SK-N-SH treated with all-trans-retinoic acid at 6 μM for 48 hours (cell line): Measurements from ENCODE around the gene ADAMTS17.

Experiments
- ARNTL ChIP-seq: fragments of 450-650 bp; formaldehyde crosslinking; IDR thresholded peaks from 2 replicates; pipeline ENCODE4 v1.5.0; 2020; ENCODE audit warnings: low read depth, mild to moderate bottlenecking, moderate library complexity, borderline replicate concordance
- BACH2 ChIP-seq: fragments of 250-450 bp; sonication (Bioruptor Pico); IDR thresholded peaks from 2 replicates; pipeline ENCODE4 v1.9.0; 2021; ENCODE audit warnings: mild to moderate bottlenecking, borderline replicate concordance
- CREB5 ChIP-seq: fragments of 250-450 bp; sonication (Bioruptor Pico); IDR thresholded peaks from 2 replicates; pipeline ENCODE4 v1.5.1; 2020; ENCODE audit warnings: low read depth, mild to moderate bottlenecking, moderate library complexity
- ESRRG ChIP-seq: fragments of 250-450 bp; sonication (Bioruptor Pico); IDR thresholded peaks from 2 replicates; pipeline ENCODE4 v1.6.1; 2021; ENCODE audit warnings: mild to moderate bottlenecking
- GLIS3 ChIP-seq: fragments of 250-450 bp; sonication (Bioruptor Pico); IDR thresholded peaks from 2 replicates; pipeline ENCODE4 v1.5.0; 2020; ENCODE audit warnings: mild to moderate bottlenecking, moderate library complexity
- OSR1 ChIP-seq: fragments of 250-450 bp; sonication (Bioruptor Pico); IDR thresholded peaks from 2 replicates; pipeline ENCODE4 v1.8.0; 2022; ENCODE audit warnings: moderate library complexity, mild to moderate bottlenecking, inconsistent platforms
- RARB ChIP-seq: fragments of 250-450 bp; sonication (Bioruptor Pico); IDR thresholded peaks from 2 replicates; pipeline ENCODE4 v1.8.0; 2021; ENCODE audit warnings: mild to moderate bottlenecking, moderate library complexity
- TCF4 ChIP-seq: fragments of 250-450 bp; sonication (Bioruptor Pico); IDR thresholded peaks from 2 replicates; pipeline ENCODE4 v1.8.0; 2021; ENCODE audit warnings: mild to moderate bottlenecking, moderate library complexity, borderline replicate concordance
- ZC3H10 ChIP-seq: fragments of 250-450 bp; sonication (Bioruptor Pico); IDR thresholded peaks from 2 replicates; pipeline ENCODE4 v1.5.1; 2021; ENCODE audit warnings: mild to moderate bottlenecking, moderate library complexity
- ZFP3 ChIP-seq: fragments of 250-450 bp; sonication (Bioruptor Pico); IDR thresholded peaks from 2 replicates; pipeline ENCODE4 v1.5.0; 2020; ENCODE audit warnings: mild to moderate bottlenecking, moderate library complexity
- ZNF70 ChIP-seq: fragments of 450-650 bp; formaldehyde crosslinking; IDR thresholded peaks from 2 replicates; pipeline ENCODE4 v1.5.0; 2020; ENCODE audit warnings: mild to moderate bottlenecking, moderate library complexity
- TF ChIP-seq, protein P1 (sequence below): fragments of 250-450 bp; sonication (Bioruptor Pico); IDR thresholded peaks from 2 replicates; pipeline ENCODE4 v1.8.0; 2020; ENCODE audit warnings: mild to moderate bottlenecking, moderate library complexity, borderline replicate concordance
- TF ChIP-seq, protein P2 (sequence below): fragments of 250-450 bp; sonication (Bioruptor Pico); IDR thresholded peaks from 2 replicates; pipeline ENCODE4 v1.8.0; 2021; ENCODE audit warnings: low read depth, mild to moderate bottlenecking, moderate library complexity, borderline replicate concordance

- TF ChIP-seq, protein P1, sequence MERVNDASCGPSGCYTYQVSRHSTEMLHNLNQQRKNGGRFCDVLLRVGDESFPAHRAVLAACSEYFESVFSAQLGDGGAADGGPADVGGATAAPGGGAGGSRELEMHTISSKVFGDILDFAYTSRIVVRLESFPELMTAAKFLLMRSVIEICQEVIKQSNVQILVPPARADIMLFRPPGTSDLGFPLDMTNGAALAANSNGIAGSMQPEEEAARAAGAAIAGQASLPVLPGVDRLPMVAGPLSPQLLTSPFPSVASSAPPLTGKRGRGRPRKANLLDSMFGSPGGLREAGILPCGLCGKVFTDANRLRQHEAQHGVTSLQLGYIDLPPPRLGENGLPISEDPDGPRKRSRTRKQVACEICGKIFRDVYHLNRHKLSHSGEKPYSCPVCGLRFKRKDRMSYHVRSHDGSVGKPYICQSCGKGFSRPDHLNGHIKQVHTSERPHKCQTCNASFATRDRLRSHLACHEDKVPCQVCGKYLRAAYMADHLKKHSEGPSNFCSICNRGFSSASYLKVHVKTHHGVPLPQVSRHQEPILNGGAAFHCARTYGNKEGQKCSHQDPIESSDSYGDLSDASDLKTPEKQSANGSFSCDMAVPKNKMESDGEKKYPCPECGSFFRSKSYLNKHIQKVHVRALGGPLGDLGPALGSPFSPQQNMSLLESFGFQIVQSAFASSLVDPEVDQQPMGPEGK (CRISPR knock-in tag): no peak
- no peak for TF ChIP-seq ESRRG (CRISPR knock-in tag)
- TF ChIP-seq, protein P2, sequence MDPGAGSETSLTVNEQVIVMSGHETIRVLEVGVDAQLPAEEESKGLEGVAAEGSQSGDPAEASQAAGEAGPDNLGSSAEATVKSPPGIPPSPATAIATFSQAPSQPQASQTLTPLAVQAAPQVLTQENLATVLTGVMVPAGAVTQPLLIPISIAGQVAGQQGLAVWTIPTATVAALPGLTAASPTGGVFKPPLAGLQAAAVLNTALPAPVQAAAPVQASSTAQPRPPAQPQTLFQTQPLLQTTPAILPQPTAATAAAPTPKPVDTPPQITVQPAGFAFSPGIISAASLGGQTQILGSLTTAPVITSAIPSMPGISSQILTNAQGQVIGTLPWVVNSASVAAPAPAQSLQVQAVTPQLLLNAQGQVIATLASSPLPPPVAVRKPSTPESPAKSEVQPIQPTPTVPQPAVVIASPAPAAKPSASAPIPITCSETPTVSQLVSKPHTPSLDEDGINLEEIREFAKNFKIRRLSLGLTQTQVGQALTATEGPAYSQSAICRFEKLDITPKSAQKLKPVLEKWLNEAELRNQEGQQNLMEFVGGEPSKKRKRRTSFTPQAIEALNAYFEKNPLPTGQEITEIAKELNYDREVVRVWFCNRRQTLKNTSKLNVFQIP (CRISPR knock-in tag): no peak
- no peak for TF ChIP-seq ZC3H10
- no peak for TF ChIP-seq CREB5 (CRISPR knock-in tag)
- TF ChIP-seq GLIS3 (CRISPR knock-in tag): no peak
- TF ChIP-seq TCF4 (CRISPR knock-in tag): no peak
- no peak for TF ChIP-seq ARNTL (CRISPR knock-in tag)
- TF ChIP-seq RARB (CRISPR knock-in tag): no peak
- TF ChIP-seq OSR1 (CRISPR knock-in tag): no peak
- no peak for TF ChIP-seq ZNF70 (CRISPR knock-in tag)
- no peak for TF ChIP-seq BACH2 (CRISPR knock-in tag)
- no peak for TF ChIP-seq ZFP3
Measured at GRCh38 chr15:100230784-100231183, 111.0 kb downstream of the ADAMTS17 start.
